Upper lobe of right lung (tissue), 1 donor: ENCODE measurements around the gene FOXG1. TPM values are rescaled to one million over a fixed set of nuclear protein-coding genes. Genes with fewer than 3 reads are reported as not detected.

Experiments
- ATAC-seq: fragments of 200-7000 bp; cut with Tn5 transposase; one replicate; pipeline ENCODE4 v1.9.1; 2020; ENCODE audit warnings: mild to moderate bottlenecking, moderate library complexity
- DNase-seq: peaks from one replicate; pipeline ENCODE4 v3.0.0-alpha.2; 2020
- H3K27ac ChIP-seq: fragments of 200-600 bp; one replicate; pipeline ENCODE4 v1.8.0; 2022
- H3K27me3 ChIP-seq: fragments of 200-600 bp; one replicate; pipeline ENCODE4 v1.8.0; 2022; ENCODE audit warnings: mild to moderate bottlenecking
- H3K36me3 ChIP-seq: fragments of 200-600 bp; one replicate; pipeline ENCODE4 v1.8.0; 2022
- H3K4me1 ChIP-seq: fragments of 200-600 bp; one replicate; pipeline ENCODE4 v1.8.0; 2022
- H3K4me3 ChIP-seq: fragments of 200-600 bp; one replicate; pipeline ENCODE4 v1.8.0; 2022; ENCODE audit warnings: mild to moderate bottlenecking
- H3K9me3 ChIP-seq: fragments of 200-600 bp; one replicate; pipeline ENCODE4 v1.8.0; 2022
- intact Hi-C: fragments of 100-400 bp; cut with DNase I; formaldehyde crosslinking; loops from one replicate; pipeline ENCODE4 v1.11.0; 2022
- total RNA-seq: library from RNA; stranded (reverse); fragmentation: NEBNext Ultra II Directional; extraction: Animal tissue kit (Norgen Biotek cat#: 25700); gene quantifications from one replicate; pipeline ENCODE4 v1.2.1, GENCODE V29; 2021
- TF ChIP-seq, protein P1 (sequence below): fragments of 200-600 bp; IDR thresholded peaks from one replicate; pipeline ENCODE4 v1.8.0; 2022; ENCODE audit warnings: antibody characterized with exemption
- donor health status: DM: no; HTN: yes; CAD: no; lungs with severe emphysema.

FOXG1 gene
- total RNA-seq, 1 donor from 2014 or later, result not detected

DNA sequence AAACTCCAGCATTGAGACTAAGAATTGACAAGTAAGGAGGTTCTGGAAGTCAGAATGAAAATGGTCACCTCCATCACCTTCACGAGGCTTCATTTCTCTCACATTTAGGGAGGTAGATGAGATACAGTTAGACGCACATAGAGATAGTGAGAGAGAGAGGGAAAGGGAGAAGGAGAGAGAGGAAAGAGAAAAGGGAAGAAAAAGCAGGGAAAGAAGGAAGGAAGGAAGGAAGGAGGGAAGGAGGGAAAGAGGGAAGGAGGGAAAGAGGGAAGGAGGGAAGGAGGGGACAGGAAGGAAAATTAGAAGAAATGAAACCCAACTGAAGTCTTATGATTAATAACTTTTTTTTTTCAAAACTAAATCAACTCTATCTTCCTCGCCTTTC is 10.7 kb upstream of the FOXG1 start:
- Histone ChIP-seq H3K9me3 (no peaks in the 10 kb centered on the region), H3K36me3 (no peaks in the 10 kb centered on the region), H3K4me1 (no peaks in the 10 kb centered on the region), H3K4me3 (no peak overlapping the region), H3K27ac (no peak overlapping the region), H3K27me3 (peaks cover 74% of the 10 kb centered on the region)
- TF ChIP-seq, protein P1, sequence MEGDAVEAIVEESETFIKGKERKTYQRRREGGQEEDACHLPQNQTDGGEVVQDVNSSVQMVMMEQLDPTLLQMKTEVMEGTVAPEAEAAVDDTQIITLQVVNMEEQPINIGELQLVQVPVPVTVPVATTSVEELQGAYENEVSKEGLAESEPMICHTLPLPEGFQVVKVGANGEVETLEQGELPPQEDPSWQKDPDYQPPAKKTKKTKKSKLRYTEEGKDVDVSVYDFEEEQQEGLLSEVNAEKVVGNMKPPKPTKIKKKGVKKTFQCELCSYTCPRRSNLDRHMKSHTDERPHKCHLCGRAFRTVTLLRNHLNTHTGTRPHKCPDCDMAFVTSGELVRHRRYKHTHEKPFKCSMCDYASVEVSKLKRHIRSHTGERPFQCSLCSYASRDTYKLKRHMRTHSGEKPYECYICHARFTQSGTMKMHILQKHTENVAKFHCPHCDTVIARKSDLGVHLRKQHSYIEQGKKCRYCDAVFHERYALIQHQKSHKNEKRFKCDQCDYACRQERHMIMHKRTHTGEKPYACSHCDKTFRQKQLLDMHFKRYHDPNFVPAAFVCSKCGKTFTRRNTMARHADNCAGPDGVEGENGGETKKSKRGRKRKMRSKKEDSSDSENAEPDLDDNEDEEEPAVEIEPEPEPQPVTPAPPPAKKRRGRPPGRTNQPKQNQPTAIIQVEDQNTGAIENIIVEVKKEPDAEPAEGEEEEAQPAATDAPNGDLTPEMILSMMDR, result no peak
- intact Hi-C loops, result no loop called here
- DNase-seq, result no peak
- ATAC-seq, result no peak

GRCh38 chr14:28756269-28756883 is 10.2 kb upstream of the FOXG1 start:
- H3K27ac ChIP-seq, result no peak overlapping the region
- H3K9me3 ChIP-seq, result no peaks in the 10 kb centered on the region
- H3K4me1 ChIP-seq, result no peaks in the 10 kb centered on the region
- H3K27me3 ChIP-seq, result peaks cover 79% of the 10 kb centered on the region
- H3K36me3 ChIP-seq, result no peaks in the 10 kb centered on the region
- DNase-seq (no peak), ATAC-seq (no peak)
- TF ChIP-seq, protein P1, result no peak
- no peak overlapping the region for H3K4me3 ChIP-seq
- intact Hi-C loops, result no loop called here

GRCh38 chr14:28756884-28757570 is 9.6 kb upstream of the FOXG1 start:
- Histone ChIP-seq H3K4me3 (no peak overlapping the region), H3K27ac (no peak overlapping the region), H3K9me3 (no peaks in the 10 kb centered on the region), H3K4me1 (no peaks in the 10 kb centered on the region), H3K36me3 (no peaks in the 10 kb centered on the region), H3K27me3 (peaks cover 84% of the 10 kb centered on the region)
- intact Hi-C loops, result no loop called here
- DNase-seq (no peak), ATAC-seq (peak; percentile 52)
- TF ChIP-seq, protein P1, result peak; percentile 47

GRCh38 chr14:28757786-28758185 is 8.8 kb upstream of the FOXG1 start:
- H3K4me1 ChIP-seq, result no peaks in the 10 kb centered on the region
- no peak overlapping the region for H3K4me3 ChIP-seq
- intact Hi-C loops, result no loop called here
- H3K27ac ChIP-seq, result no peak overlapping the region
- H3K9me3 ChIP-seq, result no peaks in the 10 kb centered on the region
- H3K27me3 ChIP-seq, result peaks cover 87% of the 10 kb centered on the region
- no peak for ATAC-seq
- DNase-seq, result no peak
- H3K36me3 ChIP-seq, result no peaks in the 10 kb centered on the region
- TF ChIP-seq, protein P1, result no peak

- intact Hi-C loops, result no loop called here
- no peaks in the 10 kb centered on the region for H3K9me3 ChIP-seq
- H3K27me3 ChIP-seq, result peaks cover 89% of the 10 kb centered on the region
- TF ChIP-seq, protein P1, result no peak
- no peak overlapping the region for H3K27ac ChIP-seq
- DNase-seq (no peak), ATAC-seq (no peak)
- H3K4me1 ChIP-seq, result no peaks in the 10 kb centered on the region
- no peaks in the 10 kb centered on the region for H3K36me3 ChIP-seq
- H3K4me3 ChIP-seq, result no peak overlapping the region
Observed at GRCh38 chr14:28758253-28758884, 8.2 kb upstream of the FOXG1 start.
